GM12878 (cell line): Measurements from ENCODE around the gene SOBP. TPM values are rescaled to one million over a fixed set of nuclear protein-coding genes. Genes with fewer than 3 reads are reported as not detected.

Source experiments
- ATAC-seq: fragments of 200-7000 bp; cut with Tn5 transposase; 3 replicates; pipeline ENCODE4 v1.9.1; 2020; ENCODE audit warnings: mild to moderate bottlenecking, moderate library complexity
- BruUV-seq: library from RNA; stranded (reverse); fragments of 400-500 nt; replicated peaks from 2 replicates; lab custom pipeline; 2021; lab: Mats Ljungman, UMichigan
- CTCF ChIA-PET: fragments of 300-600 bp; sonication (Branson Sonifier 250); formaldehyde crosslinking; extraction: SDS; loops from one replicate; lab custom pipeline; 2021; ENCODE audit warnings: inconsistent platforms; lab: Yijun Ruan, JAX
- POLR2A ChIA-PET: fragments of 350-600 bp; formaldehyde crosslinking; extraction: SDS; loops from one replicate; lab custom pipeline; 2021; ENCODE audit warnings: inconsistent platforms; lab: Charles Lee
- RAD21 ChIA-PET: fragments of 300-600 bp; sonication (Branson Sonifier 250); formaldehyde crosslinking; loops from one replicate; lab custom pipeline; 2023; ENCODE audit warnings: antibody characterized with exemption; ENCODE audit not compliant: unreplicated experiment; lab: Charles Lee
- SMC1A ChIA-PET: fragments of 300-600 bp; sonication (Branson Sonifier 250); formaldehyde crosslinking; loops from one replicate; lab custom pipeline; 2023; ENCODE audit not compliant: unreplicated experiment, uncharacterized antibody; lab: Charles Lee
- DNase-seq: peaks from one replicate; pipeline ENCODE4 v3.0.0-alpha.2; 2011; ENCODE audit warnings: low read depth, low spot score
- FAIRE-seq: peaks from 3 replicates; lab custom pipeline; 2011; peaks lifted over from hg19 to GRCh38; lab: Jason Lieb, UNC
- H2AFZ ChIP-seq: 2 replicates; pipeline ENCODE4 v1.6.0; 2011; ENCODE audit warnings: low read depth, low read length, control low read depth; ENCODE audit not compliant: control insufficient read depth
- H3K27ac ChIP-seq: 2 replicates; pipeline ENCODE4 v1.5.1; 2011; ENCODE audit warnings: control low read depth; ENCODE audit not compliant: control insufficient read depth, insufficient read depth
- H3K27me3 ChIP-seq, 2 experiments: replicated peaks in 1 of 2; 2 replicates each; pipeline versions ENCODE4 v1.6.0 to v1.6.1; 2011; ENCODE audit warnings: low read length in 1 of 2; ENCODE audit not compliant: control insufficient read depth in 2 of 2, insufficient read depth in 2 of 2
- H3K36me3 ChIP-seq, 2 experiments: 2 replicates each; pipeline ENCODE4 v1.5.1; 2011; ENCODE audit warnings: low read length in 1 of 2; ENCODE audit not compliant: control insufficient read depth in 2 of 2, insufficient read depth in 2 of 2
- H3K4me1 ChIP-seq: 2 replicates; pipeline ENCODE4 v1.6.1; 2011; ENCODE audit warnings: mild to moderate bottlenecking, low read length, moderate library complexity, mixed read lengths; ENCODE audit not compliant: control insufficient read depth, insufficient read depth
- H3K4me2 ChIP-seq: 2 replicates; pipeline ENCODE4 v1.6.0; 2011; ENCODE audit warnings: control low read depth; ENCODE audit not compliant: control insufficient read depth, insufficient read depth
- H3K4me3 ChIP-seq: fragments of 200-600 bp; sonication (generic); 2 replicates; pipeline ENCODE4 v1.5.1; 2016
- H3K79me2 ChIP-seq: 2 replicates; pipeline ENCODE4 v1.6.0; 2011; ENCODE audit warnings: low read length; ENCODE audit not compliant: control insufficient read depth, insufficient read depth
- H3K9ac ChIP-seq: 2 replicates; pipeline ENCODE4 v1.8.0; 2011; ENCODE audit warnings: low read length, control low read depth, mixed read lengths; ENCODE audit not compliant: control insufficient read depth, insufficient read depth
- H3K9me3 ChIP-seq: replicated peaks from 3 replicates; pipeline ENCODE4 v1.5.1; 2011; ENCODE audit warnings: mild to moderate bottlenecking, low read length; ENCODE audit not compliant: control insufficient read depth, insufficient read depth
- H4K20me1 ChIP-seq: 2 replicates; pipeline ENCODE4 v1.6.0; 2011; ENCODE audit not compliant: control insufficient read depth, insufficient read depth
- CEBPB ChIP-seq, 2 experiments: fragments of 150-350 bp in 1 of 2; IDR thresholded peaks; 2 replicates each; pipeline ENCODE4 v1.6.1; 2012 to 2014; ENCODE audit warnings: low read depth in 2 of 2, low read length in 2 of 2, borderline replicate concordance in 1 of 2, inconsistent platforms in 1 of 2
- HCFC1 ChIP-seq: fragments of 150-350 bp; IDR thresholded peaks from 2 replicates; pipeline ENCODE4 v1.6.1; 2014; ENCODE audit warnings: low read length
- NFIC ChIP-seq: IDR thresholded peaks from 2 replicates; pipeline ENCODE4 v1.6.1; 2012; ENCODE audit warnings: low read depth, mild to moderate bottlenecking, inconsistent platforms, low read length, moderate library complexity
- NKRF ChIP-seq: fragments of 450-650 bp; conservative IDR thresholded peaks from 2 replicates; pipeline ENCODE4 v1.6.1; 2017; ENCODE audit warnings: mild to moderate bottlenecking, moderate library complexity
- NR2C1 ChIP-seq: fragments of 450-650 bp; IDR thresholded peaks from 2 replicates; pipeline ENCODE4 v1.6.1; 2017; ENCODE audit warnings: antibody characterized with exemption, mild to moderate bottlenecking, moderate library complexity
- PRDM15 ChIP-seq: fragments of 450-650 bp; formaldehyde crosslinking; IDR thresholded peaks from 2 replicates; pipeline ENCODE4 v1.4.0; 2020; ENCODE audit warnings: mild to moderate bottlenecking, moderate library complexity
- SMARCA5 ChIP-seq: fragments of 450-650 bp; IDR thresholded peaks from 2 replicates; pipeline ENCODE4 v1.6.1; 2017; ENCODE audit warnings: mild to moderate bottlenecking
- SUZ12 ChIP-seq: fragments of 200-600 bp; sonication (generic); IDR thresholded peaks from one replicate; pipeline ENCODE4 v1.6.1; 2018; ENCODE audit warnings: antibody characterized with exemption, mild to moderate bottlenecking; ENCODE audit not compliant: unreplicated experiment
- WGBS: methylation state at CpG from one replicate; pipeline ENCODE4 v1.1.6; 2016; ENCODE audit warnings: low lambda C conversion rate; ENCODE audit not compliant: insufficient replicate concordance, insufficient coverage; ENCODE audit errors: missing lambda C conversion rate; 5-methylcytosine and 5-hydroxymethylcytosine counted together
- in situ Hi-C: fragments of 300-500 bp; cut with MboI; formaldehyde crosslinking; loops from 9 replicates; pipeline ENCODE4 v1.14.3; 2018; ENCODE audit warnings: mixed read lengths
- intact Hi-C: fragments of 100-400 bp; cut with micrococcal nuclease; formaldehyde crosslinking; loops from one replicate; pipeline ENCODE4 v1.14.2; 2022; ENCODE audit not compliant: unreplicated experiment
- polyA plus RNA-seq, 11 experiments: library from polyadenylated mRNA; depleted of rRNA in 4 of 11; unstranded in 6 of 11; stranded (reverse) in 5 of 11; fragments of >200 nt; fragmentation: Nextera tagmentation in 4 of 11; fragmentation: Illumina TruSeq in 1 of 11; extraction: Ambion mirVana in 4 of 11; extraction: Trizol in 1 of 11; gene quantifications; 1 replicate in 1 of 11; 2 replicates in 10 of 11; pipeline versions ENCODE4 v1.2.1 to v1.2.3, GENCODE V29; 2011 to 2016; ENCODE audit warnings: inconsistent platforms in 2 of 11, missing spikeins in 2 of 11, low read depth in 1 of 11
- total RNA-seq, 4 experiments: library from RNA; depleted of rRNA in 3 of 4; stranded (reverse); fragments of >200 nt in 3 of 4; fragmentation: Illumina TruSeq in 1 of 4; extraction: Trizol in 1 of 4; gene quantifications; 2 replicates each; pipeline versions ENCODE4 v1.2.1 to v1.2.3, GENCODE V29; 2013 to 2021

Gene SOBP
- total and polyA plus RNA-seq, 10 of the 15 experiments (the other 5 are each of a cell fraction or from before 2014, with no cell fraction given), result 0.49 to 1.9 (median 0.78) TPM

- no peak for TF ChIP-seq CEBPB (IDR thresholded peaks at IDR 0.05; ENCODE audit: borderline replicate concordance in 1 of 2, low read depth in 2 of 2, low read length in 2 of 2)
- TF ChIP-seq HCFC1, result no peak
- no peak for TF ChIP-seq SUZ12
- H4K20me1 ChIP-seq, result no peaks in the 10 kb centered on the region
- ATAC-seq (no peak), FAIRE-seq (no peak), DNase-seq (no peak)
- SMC1A ChIA-PET, result no interaction called here
- no peaks in the 10 kb centered on the region; the same call in 1 of the 2 replicates for H3K4me1 ChIP-seq
- peaks cover 3 to 10% of the 10 kb centered on the region in 2 experiments for H3K27me3 ChIP-seq
- H2AFZ ChIP-seq, result no peak overlapping the region
- in situ Hi-C loops (no loop called here), intact Hi-C loops (no loop called here)
- no peaks in the 10 kb centered on the region for H3K36me3 ChIP-seq
- no peak overlapping the region for H3K4me2 ChIP-seq
- RAD21 ChIA-PET, result no interaction called here
- H3K4me3 ChIP-seq, result no peak overlapping the region
- no peaks in the 10 kb centered on the region for H3K9me3 ChIP-seq
- no peak overlapping the region for H3K27ac ChIP-seq
- 33% methylated on average over 2 of the region's 2 CpGs for WGBS
- H3K79me2 ChIP-seq, result no peaks in the 10 kb centered on the region
- POLR2A ChIA-PET, result no interaction called here
- no peak overlapping the region for H3K9ac ChIP-seq
- no TSS peak for BruUV-seq
- CTCF ChIA-PET, result no interaction called here
Measured at GRCh38 chr6:107495971-107496370, 6.1 kb downstream of the SOBP start.

GRCh38 chr6:107496892-107497684 is 7.2 kb downstream of the SOBP start:
- Histone ChIP-seq H2AFZ (no peak overlapping the region), H3K4me1 (no peaks in the 10 kb centered on the region), H3K9ac (no peak overlapping the region), H3K27me3 (peaks cover 1 to 9% of the 10 kb centered on the region in 2 experiments; a peak in 3 of 4 replicates), H3K36me3 (no peaks in the 10 kb centered on the region), H3K4me3 (no peak overlapping the region), H3K9me3 (no peaks in the 10 kb centered on the region), H3K4me2 (no peak overlapping the region), H4K20me1 (no peaks in the 10 kb centered on the region), H3K27ac (no peak overlapping the region), H3K79me2 (no peaks in the 10 kb centered on the region)
- WGBS, result 85% methylated on average over 1 of the region's 1 CpG
- intact Hi-C loops (no loop called here), in situ Hi-C loops (no loop called here)
- POLR2A ChIA-PET, result no interaction called here
- RAD21 ChIA-PET, result no interaction called here
- no peak for DNase-seq
- no peak for ATAC-seq
- FAIRE-seq, result no peak
- SMC1A ChIA-PET, result interaction anchor here (0.8 kb wide), 1 partner anchor 92 kb away, joined by 3 read pairs; no protein-coding TSS in a partner anchor
- no TSS peak for BruUV-seq
- CTCF ChIA-PET, result no interaction called here
- TF ChIP-seq NR2C1 (no peak), NKRF (no peak), SMARCA5 (no peak), NFIC (no peak), PRDM15 (CRISPR knock-in tag) (no peak)
